Hepatocyte (in vitro differentiated cells): ENCODE measurements around the gene ETF1. TPM values are rescaled to one million over a fixed set of nuclear protein-coding genes. Genes with fewer than 3 reads are reported as not detected.

Experiments used
- DNase-seq: peaks from one replicate; pipeline ENCODE4 v3.0.0-alpha.2; 2016; ENCODE audit warnings: low spot score
- H2AFZ ChIP-seq: fragments of 200-600 bp; sonication (generic); 2 replicates; pipeline ENCODE4 v1.6.0; 2016; ENCODE audit warnings: antibody characterized with exemption, mild to moderate bottlenecking
- H3K27ac ChIP-seq: fragments of 200-600 bp; sonication (generic); 2 replicates; pipeline ENCODE4 v1.5.1; 2016; ENCODE audit warnings: mild to moderate bottlenecking
- H3K27me3 ChIP-seq: fragments of 200-600 bp; sonication (generic); 2 replicates; pipeline ENCODE4 v1.6.1; 2016
- H3K36me3 ChIP-seq: fragments of 200-600 bp; sonication (generic); replicated peaks from 2 replicates; pipeline ENCODE4 v1.5.1; 2016; ENCODE audit warnings: low read depth; ENCODE audit not compliant: insufficient read depth
- H3K4me1 ChIP-seq: fragments of 200-600 bp; sonication (generic); 2 replicates; pipeline ENCODE4 v1.5.1; 2016; ENCODE audit warnings: mild to moderate bottlenecking, moderate library complexity; ENCODE audit not compliant: insufficient read depth
- H3K4me2 ChIP-seq: fragments of 200-600 bp; sonication (generic); 2 replicates; pipeline ENCODE4 v1.6.0; 2016
- H3K4me3 ChIP-seq: fragments of 200-600 bp; sonication (generic); 2 replicates; pipeline ENCODE4 v1.5.1; 2016; ENCODE audit warnings: mild to moderate bottlenecking
- H3K79me2 ChIP-seq: fragments of 200-600 bp; sonication (generic); 2 replicates; pipeline ENCODE4 v1.6.0; 2017; ENCODE audit warnings: mild to moderate bottlenecking
- H3K9me2 ChIP-seq: fragments of 200-600 bp; sonication (generic); replicated peaks from 2 replicates; pipeline ENCODE4 v1.6.0; 2017; ENCODE audit warnings: mild to moderate bottlenecking; ENCODE audit not compliant: insufficient read depth
- H3K9me3 ChIP-seq: fragments of 200-600 bp; sonication (generic); 2 replicates; pipeline ENCODE4 v1.5.1; 2016; ENCODE audit warnings: low read depth, mild to moderate bottlenecking
- H4K20me1 ChIP-seq: fragments of 200-600 bp; sonication (generic); 2 replicates; pipeline ENCODE4 v1.6.0; 2016; ENCODE audit warnings: mild to moderate bottlenecking; ENCODE audit not compliant: insufficient read depth, poor library complexity, severe bottlenecking
- CTCF ChIP-seq: fragments of 200-600 bp; sonication (generic); IDR thresholded peaks from 2 replicates; pipeline ENCODE4 v1.5.1; 2016; ENCODE audit warnings: antibody characterized with exemption, mild to moderate bottlenecking; ENCODE audit not compliant: poor library complexity
- EZH2 ChIP-seq: fragments of 200-600 bp; sonication (generic); IDR thresholded peaks from 2 replicates; pipeline ENCODE4 v1.6.1; 2016; ENCODE audit warnings: antibody characterized with exemption, mild to moderate bottlenecking, borderline replicate concordance
- EZH2phosphoT487 ChIP-seq: fragments of 200-600 bp; sonication (generic); IDR thresholded peaks from one replicate; pipeline ENCODE4 v1.6.1; 2018; ENCODE audit warnings: antibody characterized with exemption, mild to moderate bottlenecking, low read depth, moderate library complexity; ENCODE audit not compliant: unreplicated experiment, severe bottlenecking
- WGBS: methylation state at CpG from one replicate; pipeline ENCODE4 v1.1.6; 2016; ENCODE audit warnings: low lambda C conversion rate; ENCODE audit errors: missing lambda C conversion rate; 5-methylcytosine and 5-hydroxymethylcytosine counted together
- polyA plus RNA-seq: library from polyadenylated mRNA; unstranded; fragments of >200 nt; fragmentation: Nextera tagmentation; extraction: Ambion mirVana; gene quantifications from 2 replicates; pipeline ENCODE4 v1.2.1, GENCODE V29; 2016
- total RNA-seq: library from RNA; depleted of rRNA; stranded (reverse); fragments of >200 nt; gene quantifications from 2 replicates; pipeline ENCODE4 v1.2.3, GENCODE V29; 2014

Gene ETF1
- total and polyA plus RNA-seq, 2 experiments from 2014 or later, result 42.6 to 93.3 TPM

GRCh38 chr5:138574744-138575193 lies 31.7 kb upstream of the ETF1 start:
- peaks cover 50% of the 10 kb centered on the region for H3K79me2 ChIP-seq
- no peak overlapping the region for H2AFZ ChIP-seq
- peak overlapping the region; percentile 69 for H3K4me2 ChIP-seq
- peak overlapping the region; percentile 97 for H3K27ac ChIP-seq
- no peaks in the 10 kb centered on the region for H3K9me3 ChIP-seq
- DNase-seq, result no peak
- no peaks in the 10 kb centered on the region for H3K27me3 ChIP-seq
- H3K4me3 ChIP-seq, result peak overlapping the region; percentile 70
- peaks cover 10% of the 10 kb centered on the region for H3K4me1 ChIP-seq
- H4K20me1 ChIP-seq, result peaks cover 9% of the 10 kb centered on the region
- H3K36me3 ChIP-seq, result no peaks in the 10 kb centered on the region
- TF ChIP-seq EZH2phosphoT487, result no peak
- TF ChIP-seq EZH2, result no peak
- no peak for TF ChIP-seq CTCF
- WGBS, result 0% methylated on average over 18 of the region's 18 CpGs
- H3K9me2 ChIP-seq, result no peaks in the 10 kb centered on the region

- H3K4me3 ChIP-seq, result peak overlapping the region; percentile 70
- 39% methylated on average over 9 of the region's 9 CpGs for WGBS
- peak overlapping the region; percentile 97 for H3K27ac ChIP-seq
Measured at GRCh38 chr5:138573949-138574670, 31.1 kb upstream of the ETF1 start.

GRCh38 chr5:138573223-138573622 lies 30.2 kb upstream of the ETF1 start:
- Histone ChIP-seq H3K36me3 (no peaks in the 10 kb centered on the region), H3K27ac (no peak overlapping the region)

More at GRCh38 chr5:138573949-138574670, 31.1 kb upstream of the ETF1 start:
- Histone ChIP-seq H3K9me3 (no peaks in the 10 kb centered on the region), H3K9me2 (no peaks in the 10 kb centered on the region), H2AFZ (no peak overlapping the region), H4K20me1 (peaks cover 10% of the 10 kb centered on the region), H3K4me2 (peak overlapping the region; percentile 69), H3K79me2 (peaks cover 55% of the 10 kb centered on the region), H3K36me3 (no peaks in the 10 kb centered on the region), H3K27me3 (no peaks in the 10 kb centered on the region), H3K4me1 (peaks cover 10% of the 10 kb centered on the region)
- DNase-seq, result no peak
- TF ChIP-seq EZH2phosphoT487 (no peak), CTCF (no peak)

More at GRCh38 chr5:138573223-138573622, 30.2 kb upstream of the ETF1 start:
- H3K9me2 ChIP-seq, result no peaks in the 10 kb centered on the region
- peaks cover 18% of the 10 kb centered on the region for H3K4me1 ChIP-seq
- 85% methylated on average over 8 of the region's 8 CpGs for WGBS
- H3K4me3 ChIP-seq, result no peak overlapping the region
- peaks cover 16% of the 10 kb centered on the region for H4K20me1 ChIP-seq
- TF ChIP-seq EZH2phosphoT487, result no peak
- TF ChIP-seq CTCF, result no peak
- TF ChIP-seq EZH2, result no peak
- H3K9me3 ChIP-seq, result no peaks in the 10 kb centered on the region
- H3K79me2 ChIP-seq, result peaks cover 63% of the 10 kb centered on the region
- no peaks in the 10 kb centered on the region for H3K27me3 ChIP-seq
- no peak overlapping the region for H2AFZ ChIP-seq
- DNase-seq, result no peak
- peak overlapping the region; percentile 69 for H3K4me2 ChIP-seq
